GM21515 (cell line): ENCODE data around the gene CD209.
"Not testable (repeated sequence)": the region's sequence is repeated elsewhere in the genome, so short reads cannot be mapped to it uniquely, and the experiment has no call there.

Experiments used
- ATAC-seq: cut with Tn5 transposase; IDR thresholded peaks from one replicate; pipeline ENCODE4 v1.9.1; 2021; ENCODE audit not compliant: unreplicated experiment

Gene CD209

GRCh38 chr19:7746903-7747884 lies at the start of gene CD209:
TSS of gene CD209 (minus strand) at chr19:7747534. CDS start at chr19:7747511, 23 bp downstream.
- ATAC-seq: no peak

DNA sequence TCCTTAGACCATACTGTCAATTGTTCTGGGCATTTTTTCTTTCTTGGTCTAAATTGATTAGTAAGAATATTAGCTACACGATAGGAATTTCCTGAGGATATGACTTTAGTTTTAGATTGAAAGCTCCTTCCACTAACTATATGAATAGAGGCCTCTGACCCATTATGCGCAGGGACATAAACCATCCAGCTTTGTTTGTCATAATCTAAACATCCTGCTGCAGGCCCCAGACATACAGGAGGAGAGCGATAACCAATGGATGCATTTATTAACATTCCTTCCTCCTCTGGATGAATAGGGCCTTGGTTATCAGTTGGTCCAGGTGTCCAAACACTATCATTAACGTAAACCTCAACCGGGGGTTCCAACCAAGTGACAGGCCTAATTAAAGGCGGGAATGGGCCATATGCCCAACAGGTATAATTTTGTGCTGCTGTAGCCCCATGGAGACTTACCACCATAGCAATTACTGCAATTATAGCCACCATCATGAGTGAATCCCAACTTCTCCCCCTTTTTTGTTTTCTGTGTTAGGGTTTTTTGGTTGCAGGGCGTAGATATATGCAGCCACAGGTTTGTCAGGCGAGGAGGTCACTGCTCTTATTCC lies 48.3 kb upstream of the CD209 start:
- no peak for ATAC-seq

GRCh38 chr19:7793493-7793892 lies 46.2 kb upstream of the CD209 start:
- no peak for ATAC-seq

DNA sequence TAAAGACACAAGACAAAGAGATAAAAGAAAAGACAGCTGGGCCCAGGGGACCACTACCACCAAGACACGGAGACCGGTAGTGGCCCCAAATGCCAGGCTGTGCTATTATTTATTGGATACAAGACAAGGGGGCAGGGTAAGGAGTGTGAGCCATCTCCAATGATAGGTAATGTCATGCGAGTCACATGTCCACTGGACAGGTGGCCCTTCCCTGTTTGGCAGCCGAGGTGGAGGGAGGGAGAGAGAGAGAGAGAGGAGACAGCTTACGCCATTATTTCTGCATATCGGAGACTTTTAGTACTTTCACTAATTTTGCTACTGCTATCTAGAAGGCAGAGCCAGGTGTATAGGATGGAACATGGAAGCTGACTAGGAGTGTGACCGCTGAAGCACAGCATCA lies 45.4 kb upstream of the CD209 start:
- ATAC-seq: not testable (repeated sequence)

- no peak for ATAC-seq
Observed at GRCh38 chr19:7792281-7792680, 44.9 kb upstream of the CD209 start.

DNA sequence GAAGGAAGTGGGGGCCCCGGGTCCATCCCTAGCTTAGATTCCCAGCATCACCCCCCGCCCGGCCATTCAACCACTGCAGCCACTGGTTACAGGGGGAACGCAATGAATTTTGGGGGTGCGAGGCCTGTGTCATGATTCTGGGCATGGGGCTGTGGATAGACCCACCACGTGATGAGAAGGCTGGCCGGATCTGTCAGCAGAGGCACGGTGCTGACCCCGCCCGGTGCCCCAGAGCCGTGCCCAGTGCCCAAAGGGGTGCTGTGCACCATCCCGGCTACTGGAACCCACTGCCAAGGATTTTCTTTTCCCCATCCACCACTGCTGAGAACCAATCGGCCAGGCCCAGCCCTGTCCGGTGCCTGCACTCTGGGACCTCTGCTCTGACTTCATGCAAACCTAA lies 43.1 kb upstream of the CD209 start:
- ATAC-seq: no peak

DNA sequence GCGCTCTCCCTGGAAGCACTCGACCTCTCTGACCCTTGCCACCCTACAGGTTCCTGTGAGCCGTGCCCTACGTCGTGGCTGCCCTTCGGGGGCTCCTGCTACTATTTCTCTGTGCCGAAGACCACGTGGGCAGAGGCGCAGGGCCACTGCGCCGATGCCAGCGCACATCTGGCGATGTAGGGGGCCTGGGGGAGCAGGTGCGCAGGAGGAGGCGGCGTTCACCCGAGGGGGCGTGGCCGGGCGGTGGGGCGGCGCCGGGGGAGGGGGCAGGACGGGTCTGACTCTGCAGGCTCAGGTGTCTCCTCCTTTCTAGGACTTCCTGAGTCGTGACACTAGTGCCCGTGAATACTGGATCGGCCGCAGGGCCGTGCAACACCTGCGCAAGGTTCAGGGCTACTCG lies 42.1 kb upstream of the CD209 start:
- no peak for ATAC-seq

DNA sequence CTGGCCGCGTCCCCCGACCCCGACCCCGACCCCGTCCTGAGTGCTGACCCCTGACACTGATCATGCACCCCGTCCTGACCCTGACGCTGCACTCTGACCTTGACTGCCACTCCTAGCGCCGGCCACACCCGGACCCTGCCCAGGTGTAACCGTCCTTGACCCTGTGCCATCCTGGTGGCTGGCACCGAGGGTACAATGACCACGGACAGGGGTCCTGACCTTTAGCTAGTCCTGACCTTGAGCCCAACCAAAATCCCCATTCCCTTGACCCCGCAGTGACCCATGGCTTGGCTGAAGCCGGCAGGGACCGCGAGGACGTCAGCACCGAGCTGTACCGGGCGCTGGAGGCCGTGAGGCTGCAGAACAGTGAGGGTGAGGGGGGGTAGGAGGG lies 41.6 kb upstream of the CD209 start:
- ATAC-seq: no peak

DNA sequence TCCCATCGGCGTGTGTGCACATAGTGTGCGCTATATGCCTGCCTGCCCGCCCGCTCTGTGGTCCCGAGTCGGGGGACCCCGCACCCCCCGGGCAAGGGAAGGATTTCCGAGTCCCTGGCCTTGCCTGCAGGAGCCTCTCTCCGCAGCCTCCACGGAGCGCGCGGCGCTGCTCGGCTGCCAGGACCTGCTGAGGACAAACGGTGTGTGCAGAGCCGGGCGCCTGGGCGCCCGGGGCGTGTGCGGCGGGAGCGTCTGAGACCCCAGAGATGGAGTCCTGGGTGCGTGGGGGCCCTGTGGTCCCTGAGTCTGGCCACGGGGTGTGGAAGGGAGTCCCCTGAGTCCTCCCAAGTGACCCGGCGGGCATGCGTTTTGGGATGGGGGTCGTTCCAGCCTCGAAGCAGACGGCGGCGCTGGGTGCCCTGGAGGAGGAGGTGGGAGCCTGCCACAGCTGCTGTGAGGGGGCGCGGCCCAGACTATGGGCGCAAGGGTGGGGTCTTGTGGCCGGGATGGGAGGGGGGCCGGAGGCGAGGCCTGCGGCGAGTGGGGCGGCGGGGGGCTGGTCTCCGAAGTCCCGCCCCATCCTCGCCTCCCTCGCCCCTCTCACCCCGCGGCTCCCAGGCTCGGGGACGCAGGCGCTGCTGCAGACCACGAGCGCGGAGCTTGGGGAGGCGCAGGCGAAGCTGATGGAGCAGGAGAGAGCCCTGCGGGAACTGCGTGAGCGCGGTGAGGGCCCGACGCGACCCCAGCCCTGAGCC lies 41.0 kb upstream of the CD209 start:
- ATAC-seq: no peak

DNA sequence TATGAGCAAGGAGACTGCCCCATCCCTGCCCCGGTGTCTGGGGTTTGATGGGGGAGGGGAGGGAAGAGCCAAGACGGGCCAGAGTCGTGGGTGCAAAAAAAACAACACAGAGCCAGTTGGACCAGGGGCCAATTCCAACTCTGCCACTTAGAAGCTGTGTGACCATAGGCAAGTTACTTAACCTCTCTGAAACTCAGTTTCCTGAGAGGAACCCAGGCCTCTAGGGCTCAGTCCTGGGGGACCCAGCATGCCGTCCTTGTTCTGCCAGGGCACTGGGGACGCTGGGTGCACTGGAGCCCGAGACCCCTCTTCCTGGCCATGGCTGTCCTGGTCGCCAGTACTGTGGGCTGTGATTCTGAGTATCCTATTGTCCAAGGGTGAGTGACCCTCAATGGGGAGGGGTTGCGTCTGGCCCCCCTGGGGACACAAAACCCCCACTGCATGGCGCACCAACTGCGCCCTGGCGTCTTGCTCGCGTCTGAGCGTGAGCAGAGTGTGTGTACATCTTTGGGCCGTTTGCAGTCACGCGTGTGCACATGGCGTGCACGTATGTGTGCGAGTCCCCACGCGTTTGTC lies 40.4 kb upstream of the CD209 start:
- no peak for ATAC-seq

- no peak for ATAC-seq
Observed at GRCh38 chr19:7787141-7787540, 39.8 kb upstream of the CD209 start.

DNA sequence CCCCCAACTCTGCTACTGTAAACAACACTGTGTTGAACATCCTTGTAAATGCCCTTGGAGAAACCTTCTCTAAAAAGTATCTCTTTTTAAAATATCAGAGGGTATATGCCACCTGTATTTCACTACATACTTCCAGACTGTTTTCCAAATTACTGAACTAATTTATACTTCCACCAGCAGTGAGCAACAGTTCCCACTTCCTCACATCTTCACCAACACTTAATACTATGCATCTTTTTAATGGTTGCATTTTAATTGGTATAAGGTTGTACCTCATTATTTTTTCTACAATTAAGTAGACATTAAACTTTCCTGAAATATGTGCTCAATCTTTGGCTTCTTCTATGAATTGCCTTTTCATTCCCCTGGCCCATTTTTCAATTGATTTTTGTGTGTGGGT lies 37.5 kb upstream of the CD209 start:
- no peak for ATAC-seq

- no peak for ATAC-seq
Observed at GRCh38 chr19:7783991-7784423, 36.7 kb upstream of the CD209 start.

GRCh38 chr19:7781157-7781556 lies 33.8 kb upstream of the CD209 start:
- no peak for ATAC-seq

DNA sequence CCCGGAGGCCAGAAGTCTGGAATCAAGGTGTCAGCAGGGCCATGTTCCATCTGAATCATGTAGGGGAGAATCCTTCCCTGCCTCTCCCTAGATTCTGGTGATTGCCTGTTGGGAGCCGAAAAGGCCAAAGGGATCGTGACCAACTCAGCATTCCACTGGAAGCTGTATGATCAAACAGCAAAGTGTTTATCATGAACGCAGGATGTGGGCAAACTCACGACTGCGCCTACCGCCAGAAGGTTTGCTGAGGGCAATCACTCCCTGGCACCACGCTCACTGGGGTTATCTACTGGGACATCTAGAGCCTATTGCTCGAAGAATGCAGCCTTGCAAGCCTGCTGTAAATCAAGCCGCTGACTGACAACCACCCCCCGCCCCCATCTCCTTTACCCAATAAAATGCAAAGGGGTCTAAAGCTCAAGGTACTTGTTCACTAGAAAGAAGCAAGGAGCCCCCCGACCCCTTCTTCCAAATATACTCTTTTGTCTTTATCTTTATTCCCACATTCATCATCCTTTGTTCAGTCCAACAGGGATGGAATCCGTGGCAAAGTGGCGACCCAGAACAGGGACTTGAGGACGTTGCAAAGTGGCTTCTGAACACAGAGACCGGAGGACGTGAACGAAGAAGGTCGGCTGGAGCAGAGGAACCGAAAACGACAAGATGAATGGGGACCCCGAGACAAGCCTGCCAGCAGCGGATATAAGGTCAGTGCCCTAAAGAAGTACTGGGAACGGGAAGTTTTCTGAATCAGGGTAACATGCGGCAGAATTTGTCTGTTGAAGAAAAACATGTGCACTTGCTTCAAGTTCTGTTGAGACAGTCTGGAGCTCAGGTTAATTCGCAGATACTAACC lies 32.5 kb upstream of the CD209 start:
- ATAC-seq: no peak

DNA sequence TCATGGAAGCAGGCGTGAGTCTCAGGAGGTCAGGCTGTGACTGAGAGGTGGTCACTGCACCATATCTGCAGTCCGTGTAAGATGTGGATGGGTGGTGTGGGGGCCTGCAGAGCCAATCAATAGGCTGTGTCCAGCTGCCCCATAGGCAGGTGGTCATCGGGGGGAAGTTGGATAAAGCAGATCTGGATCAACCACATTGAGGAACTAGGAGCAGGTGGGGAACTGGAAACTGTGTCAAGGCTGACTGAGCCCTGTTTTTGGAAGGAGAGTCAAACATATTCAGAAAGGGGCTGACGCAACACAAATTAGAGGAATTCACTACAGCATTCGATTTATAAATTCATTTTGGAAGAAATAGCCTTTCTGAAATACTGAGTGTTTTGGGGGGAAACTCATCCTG lies 30.7 kb upstream of the CD209 start:
- no peak for ATAC-seq

GRCh38 chr19:7775761-7776160 lies 28.4 kb upstream of the CD209 start:
- ATAC-seq: no peak

GRCh38 chr19:7773841-7774240 lies 26.5 kb upstream of the CD209 start:
- ATAC-seq: no peak

GRCh38 chr19:7772752-7773291 lies 25.5 kb upstream of the CD209 start:
- ATAC-seq: no peak

DNA sequence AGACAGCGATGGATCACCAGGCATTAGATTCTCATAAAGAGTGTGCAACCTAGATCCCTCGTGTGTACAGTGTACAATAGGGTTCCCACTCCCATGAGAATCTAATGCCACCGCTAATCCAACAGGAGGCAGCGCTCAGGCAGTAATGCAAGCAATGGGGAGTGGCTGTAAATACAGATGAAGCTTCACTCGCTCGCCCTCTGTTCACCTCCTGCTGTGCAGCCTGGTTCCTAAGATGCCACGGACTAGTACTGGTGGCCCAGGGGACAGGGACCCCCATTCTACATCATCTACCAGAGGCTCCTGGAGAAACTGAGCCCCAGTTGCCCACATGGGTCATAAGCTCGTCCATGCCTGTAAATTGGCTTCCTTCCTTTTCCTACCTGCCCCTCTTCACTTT lies 23.7 kb upstream of the CD209 start:
- ATAC-seq: no peak
